Eye (tissue), 1 donor: Measurements from ENCODE around the gene SYTL3.

Experiments used
- DNase-seq: peaks from one replicate; pipeline ENCODE4 v3.0.0-alpha.2; 2015

SYTL3 gene

GRCh38 chr6:158730541-158730907 is 80.7 kb downstream of the SYTL3 start:
- no peak for DNase-seq

GRCh38 chr6:158735009-158735408 is 85.2 kb downstream of the SYTL3 start:
- no peak for DNase-seq

GRCh38 chr6:158737082-158737709 is 87.3 kb downstream of the SYTL3 start:
- DNase-seq: no peak

DNA sequence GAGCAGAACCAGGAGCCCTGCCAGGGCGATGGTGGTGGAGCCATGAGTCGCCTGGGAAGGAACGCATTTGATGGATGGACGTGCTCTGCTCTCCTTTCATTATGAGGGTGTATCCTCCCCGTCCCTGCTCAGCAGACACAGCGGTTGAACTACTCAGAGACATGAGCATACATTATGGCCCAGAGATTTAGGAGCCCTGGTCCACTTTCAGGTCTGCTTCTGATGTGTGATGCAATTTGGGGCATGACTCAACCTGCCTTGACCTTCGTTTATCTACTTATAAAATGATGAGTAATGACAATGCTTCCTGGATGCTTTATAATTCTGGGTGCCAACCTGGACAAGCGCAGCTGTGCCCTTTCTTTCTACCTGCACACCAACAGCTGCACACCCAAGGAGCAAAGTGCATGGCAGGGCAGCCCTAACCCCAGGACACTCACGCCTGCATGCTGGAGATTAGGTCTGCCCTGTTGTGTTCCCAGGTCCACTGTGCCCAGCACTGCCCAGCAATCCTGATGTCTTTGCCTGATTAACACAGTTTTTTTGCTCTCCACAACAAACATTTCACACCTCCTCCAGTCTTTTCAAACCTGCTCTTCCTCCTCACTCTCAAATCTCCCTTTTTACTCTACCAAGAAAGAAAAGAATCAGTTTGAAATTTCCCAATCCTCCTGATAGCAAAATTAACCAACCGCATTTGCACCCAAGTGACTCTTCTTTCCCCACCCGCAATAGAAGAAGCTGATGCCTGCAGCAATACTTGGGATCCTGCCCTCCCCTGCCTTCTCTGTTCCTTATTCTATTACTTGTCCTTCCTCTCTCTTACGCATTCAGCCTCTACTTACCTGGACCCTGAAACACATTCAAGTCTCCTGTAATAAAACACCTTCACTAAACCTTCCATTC is 88.1 kb downstream of the SYTL3 start:
- DNase-seq: no peak

DNA sequence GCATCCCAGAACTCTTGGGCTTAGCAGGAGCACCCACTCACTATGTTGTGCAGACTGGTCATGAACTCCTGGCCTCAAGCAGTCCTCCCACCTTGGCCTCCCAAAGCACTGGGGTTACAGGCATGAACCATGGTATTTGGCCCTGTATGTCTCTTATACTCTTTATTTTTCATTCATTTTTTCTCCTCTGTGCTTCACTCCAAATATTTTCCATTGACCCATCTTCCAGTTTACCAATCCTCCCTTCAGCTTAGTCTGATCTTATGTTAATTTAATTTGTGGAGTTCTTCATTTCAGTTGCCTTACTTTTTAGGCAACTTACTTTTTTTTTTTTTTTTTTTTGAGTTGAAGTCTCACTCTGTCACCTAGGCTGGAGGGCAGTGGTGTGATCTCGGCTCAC is 89.8 kb downstream of the SYTL3 start:
- no peak for DNase-seq

DNA sequence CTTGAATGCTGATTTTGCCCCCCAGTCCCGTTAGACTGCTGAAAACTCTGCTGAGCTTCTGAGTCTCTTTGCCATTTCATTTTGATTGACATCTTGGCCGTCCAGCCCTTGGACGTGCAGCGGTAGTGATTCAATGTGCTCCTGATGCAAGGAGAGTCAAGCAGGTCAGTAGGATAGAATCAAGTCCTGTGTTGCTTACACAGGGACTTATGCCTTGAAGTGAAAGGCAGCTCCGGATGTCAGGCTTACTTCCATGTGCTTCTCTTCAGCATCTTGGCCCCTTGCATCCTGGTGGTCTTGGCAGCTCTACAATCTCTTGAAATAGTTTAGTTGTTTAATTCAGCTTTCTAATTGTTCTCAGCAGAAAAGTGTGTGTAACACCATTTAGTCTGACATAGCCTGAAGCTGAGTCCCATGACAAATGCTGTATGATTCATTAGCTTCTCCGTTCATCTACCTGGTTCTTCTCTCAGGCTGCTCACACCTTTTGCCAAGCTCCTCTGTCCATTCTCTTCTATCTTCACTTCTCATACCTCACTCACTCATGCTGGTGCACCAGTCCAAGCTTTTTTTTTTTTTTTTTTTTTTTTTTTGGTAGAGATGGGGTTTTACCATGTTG is 93.3 kb downstream of the SYTL3 start:
- DNase-seq: no peak

GRCh38 chr6:158744986-158745430 is 95.2 kb downstream of the SYTL3 start:
- peak; percentile 70 for DNase-seq

DNA sequence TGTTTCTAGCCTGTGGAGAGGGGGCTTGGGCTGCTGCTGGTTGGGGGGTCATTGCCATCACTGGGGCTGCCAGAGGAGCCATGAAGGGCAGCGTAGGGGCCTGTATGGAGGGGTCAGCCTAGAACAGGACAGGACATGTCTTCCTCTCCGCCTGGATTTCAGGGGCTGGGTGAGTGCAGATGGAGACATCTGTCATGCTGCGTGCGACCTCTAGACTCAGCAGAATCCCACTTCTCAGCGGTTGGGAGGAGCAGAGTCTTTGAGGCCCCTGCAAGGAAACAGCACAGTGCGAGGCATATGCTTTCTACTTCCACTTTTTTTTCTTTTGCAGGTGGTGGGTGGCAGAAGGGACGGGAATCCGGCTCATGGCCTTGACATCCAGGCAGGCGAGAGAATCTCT is 101.4 kb downstream of the SYTL3 start:
- no peak for DNase-seq

- DNase-seq: no peak
Measured at GRCh38 chr6:158751921-158752320, 102.1 kb downstream of the SYTL3 start.

DNA sequence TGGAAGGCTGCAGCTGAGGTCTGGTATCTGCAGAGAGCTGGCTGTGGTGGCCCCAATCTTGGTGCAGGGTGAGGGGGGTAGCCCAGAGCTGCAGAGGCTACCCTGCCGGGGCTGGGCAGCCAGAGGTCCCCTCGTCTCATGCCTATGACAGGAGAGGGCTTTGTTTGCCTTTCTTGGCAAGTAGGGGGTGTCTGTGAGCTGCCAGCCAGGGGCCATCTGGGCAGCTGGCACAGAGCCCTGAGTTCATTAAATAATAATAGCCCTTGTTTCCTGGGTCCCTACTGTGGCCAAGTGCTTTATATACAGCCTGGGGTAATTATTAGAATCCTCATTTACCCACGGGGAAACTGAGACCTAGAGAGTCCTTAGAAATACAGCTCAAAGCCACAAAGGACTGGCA is 102.8 kb downstream of the SYTL3 start:
- peak; percentile 78 for DNase-seq

DNA sequence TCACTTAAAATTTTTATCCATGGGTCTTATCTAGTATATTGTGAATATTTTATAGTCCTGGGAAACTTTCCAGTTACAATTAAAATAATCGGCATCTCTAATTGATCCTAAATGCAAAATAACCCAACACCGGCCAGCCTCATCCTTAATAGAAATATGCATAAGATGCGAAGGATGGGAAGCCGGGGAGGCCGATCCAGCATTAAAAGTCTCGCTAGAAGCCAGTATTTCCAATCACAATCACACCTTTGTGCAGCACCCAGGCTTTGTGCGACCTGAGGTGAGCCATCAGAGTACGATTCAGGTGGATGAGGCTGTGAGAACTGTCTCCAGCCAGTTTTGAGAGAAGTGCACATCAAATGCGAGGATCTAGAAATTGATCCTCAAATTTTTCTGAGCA is 104.0 kb downstream of the SYTL3 start:
- DNase-seq: no peak

DNA sequence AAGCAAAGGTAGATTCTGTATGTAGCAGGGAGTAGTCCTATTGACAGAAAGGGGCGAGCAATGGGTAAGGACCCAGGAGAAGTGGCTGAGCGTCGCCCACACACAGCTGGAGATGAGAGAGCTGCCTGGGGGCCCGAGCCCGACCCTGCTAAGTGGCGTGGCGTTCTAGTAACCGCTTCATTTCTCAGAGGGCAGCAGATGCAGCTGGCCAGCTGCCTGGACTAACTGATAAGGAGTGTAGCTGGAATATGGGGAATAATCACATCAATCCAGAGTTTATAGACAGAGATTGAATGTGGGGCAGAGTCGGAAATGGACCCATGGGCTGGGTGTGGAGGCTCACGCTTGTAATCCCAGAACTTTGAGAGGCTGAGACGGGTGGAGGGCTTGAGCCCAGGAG is 104.9 kb downstream of the SYTL3 start:
- no peak for DNase-seq

DNA sequence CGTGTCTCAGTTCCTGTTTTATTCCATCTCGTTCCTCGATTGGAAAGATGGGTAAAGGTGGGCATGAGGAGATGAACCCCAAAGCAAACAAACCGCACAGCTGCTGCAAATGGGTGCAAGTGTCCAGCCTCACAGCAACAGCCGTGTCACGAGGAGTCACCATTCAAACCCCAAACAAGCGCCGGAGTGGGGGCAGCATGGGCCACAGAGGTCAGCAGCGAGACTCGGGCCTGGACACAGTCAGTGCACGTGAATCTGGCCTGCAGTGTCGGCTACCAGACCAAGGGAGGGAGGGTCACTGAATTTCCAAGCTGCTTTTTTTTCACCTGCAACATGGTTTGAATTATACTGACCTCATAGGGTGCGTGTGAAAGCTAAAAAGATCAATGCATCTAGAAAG is 105.8 kb downstream of the SYTL3 start:
- no peak for DNase-seq

DNA sequence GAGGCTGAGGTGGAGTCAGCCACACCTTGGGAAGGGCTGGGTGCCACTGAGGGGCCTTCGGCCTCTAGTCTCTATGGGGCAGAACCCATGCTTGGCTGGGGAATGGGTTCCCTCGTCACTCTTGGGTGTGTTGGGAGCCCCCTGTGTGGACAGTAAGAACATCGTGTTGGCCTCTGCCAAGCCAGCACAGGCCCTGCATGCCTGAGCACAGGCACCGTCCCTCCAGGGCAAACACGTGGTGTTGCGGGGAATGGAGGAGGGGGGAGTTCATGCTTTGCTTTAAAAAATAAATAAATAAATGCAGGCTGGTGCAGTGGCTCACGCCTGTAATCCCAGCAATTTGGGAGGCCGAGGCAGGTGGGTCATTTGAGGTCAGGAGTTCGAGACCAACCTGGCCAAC is 106.3 kb downstream of the SYTL3 start:
- DNase-seq: no peak

GRCh38 chr6:158756977-158757752 is 107.3 kb downstream of the SYTL3 start:
- no peak for DNase-seq

DNA sequence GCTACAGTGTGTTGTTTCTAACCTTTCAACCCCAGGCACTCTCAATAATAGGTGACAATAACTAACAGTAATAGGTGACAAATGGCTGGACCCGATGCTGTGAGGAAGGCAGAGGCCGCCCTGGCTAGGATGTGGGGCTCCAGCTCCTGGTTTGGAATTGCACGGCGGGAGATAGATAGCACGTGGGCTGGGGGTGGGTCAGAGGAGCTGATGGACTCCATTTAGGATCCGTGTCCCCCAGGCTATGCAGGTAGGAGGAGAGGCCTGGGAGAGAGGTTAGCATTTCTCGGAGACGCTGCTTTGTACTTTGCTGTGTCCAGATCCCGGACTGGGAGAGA is 107.9 kb downstream of the SYTL3 start:
- DNase-seq: no peak

DNA sequence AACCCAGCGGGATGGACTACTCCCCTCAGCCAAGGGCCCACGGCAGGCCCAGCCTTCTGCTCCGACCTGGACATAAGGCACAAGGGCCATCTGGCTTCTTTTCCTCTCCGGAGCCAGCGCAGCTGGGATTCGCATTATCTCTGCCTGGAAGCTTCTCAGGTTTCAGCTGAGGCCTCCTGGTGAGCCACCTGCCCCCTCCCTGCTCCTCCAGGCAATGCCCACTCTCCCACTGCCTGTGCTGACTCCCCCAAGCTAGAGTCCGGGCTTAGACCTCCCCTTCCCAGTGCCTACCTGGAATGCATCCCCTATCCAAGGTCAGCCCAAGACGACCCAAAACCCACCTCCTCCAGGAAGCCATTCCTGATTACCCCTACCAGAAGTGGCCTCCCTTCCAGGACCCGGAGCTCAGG is 108.6 kb downstream of the SYTL3 start:
- DNase-seq: peak; percentile 69

GRCh38 chr6:158758941-158759479 is 109.2 kb downstream of the SYTL3 start:
- DNase-seq: no peak

DNA sequence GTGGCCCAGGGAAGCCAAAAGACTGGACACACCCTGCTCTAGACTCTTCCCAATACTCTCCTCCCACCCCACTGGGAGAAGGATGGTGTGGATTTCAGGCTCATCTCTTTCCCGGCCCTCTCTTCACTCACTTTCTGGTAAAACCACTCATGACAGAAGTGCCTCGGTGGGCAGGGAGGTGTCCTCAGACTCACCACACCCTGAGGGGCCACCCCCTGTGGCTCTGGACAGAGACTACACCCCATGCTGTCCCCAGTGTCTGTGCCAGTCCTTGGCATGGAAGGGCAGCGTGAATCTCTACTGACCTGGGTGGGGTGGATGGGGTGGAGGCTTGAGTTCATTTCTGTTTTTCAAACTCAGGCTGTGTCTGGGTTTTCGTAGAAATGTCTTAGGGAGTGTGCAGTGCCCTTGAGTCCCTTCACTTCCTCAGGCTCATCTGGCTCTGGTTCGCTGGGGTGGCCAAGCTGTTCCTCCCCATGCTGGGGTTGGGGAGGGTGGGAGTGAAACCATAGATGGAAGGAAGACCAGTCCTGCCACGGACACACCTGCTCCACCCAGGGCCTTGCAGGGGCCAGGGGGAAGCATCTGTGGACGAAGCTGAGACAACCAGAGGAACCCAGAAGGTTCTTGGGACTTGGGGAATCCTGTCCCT is 110.2 kb downstream of the SYTL3 start:
- DNase-seq: no peak

GRCh38 chr6:158760618-158761250 is 110.9 kb downstream of the SYTL3 start:
- peak; percentile 69 for DNase-seq

- no peak for DNase-seq
Measured at GRCh38 chr6:158761746-158762145, 111.9 kb downstream of the SYTL3 start.
